Liver (tissue), 3 donors: Measurements from ENCODE around the gene DIPK1B.
"Not testable (repeated sequence)": the region's sequence is repeated elsewhere in the genome, so short reads cannot be mapped to it uniquely, and the experiment has no call there.

ENCODE experiments used
- CTCF ChIP-seq: fragments of 150-350 bp; IDR thresholded peaks from 2 replicates; pipeline ENCODE4 v1.5.1; 2017; ENCODE audit warnings: improper control_type of control experiment, low read depth, low read length; ENCODE audit not compliant: missing input control
- GABPA ChIP-seq, 2 donors: IDR thresholded peaks in 1 of 2; conservative IDR thresholded peaks in 1 of 2; 2 replicates each; pipeline ENCODE4 v1.6.1; 2016; ENCODE audit warnings: antibody characterized with exemption in 2 of 2, mild to moderate bottlenecking in 1 of 2, moderate library complexity in 1 of 2
- RAD21 ChIP-seq, 2 donors: IDR thresholded peaks; 2 replicates each; pipeline ENCODE4 v1.6.1; 2016; ENCODE audit warnings: antibody characterized with exemption in 2 of 2, mild to moderate bottlenecking in 2 of 2
- SP1 ChIP-seq: IDR thresholded peaks from 2 replicates; pipeline ENCODE4 v1.6.1; 2018; ENCODE audit warnings: antibody characterized with exemption, mild to moderate bottlenecking
- donor health status: healthy.
- donor health status: healthy.

GRCh38 chr9:136765745-136766409, 53.5 kb downstream of the DIPK1B start:
- not testable (repeated sequence) for TF ChIP-seq GABPA (IDR thresholded peaks at IDR 0.05 in 1 of 2, conservative IDR thresholded peaks at IDR 0.05 in 1 of 2); SP1; CTCF; RAD21 (IDR thresholded peaks at IDR 0.05)
